HG03060 (cell line): ENCODE results near the gene EYS.

Source experiments
- ATAC-seq: cut with Tn5 transposase; IDR thresholded peaks from one replicate; pipeline ENCODE4 v1.9.1; 2021; ENCODE audit warnings: low read depth, moderate number of reproducible peaks; ENCODE audit not compliant: unreplicated experiment

The EYS gene

DNA sequence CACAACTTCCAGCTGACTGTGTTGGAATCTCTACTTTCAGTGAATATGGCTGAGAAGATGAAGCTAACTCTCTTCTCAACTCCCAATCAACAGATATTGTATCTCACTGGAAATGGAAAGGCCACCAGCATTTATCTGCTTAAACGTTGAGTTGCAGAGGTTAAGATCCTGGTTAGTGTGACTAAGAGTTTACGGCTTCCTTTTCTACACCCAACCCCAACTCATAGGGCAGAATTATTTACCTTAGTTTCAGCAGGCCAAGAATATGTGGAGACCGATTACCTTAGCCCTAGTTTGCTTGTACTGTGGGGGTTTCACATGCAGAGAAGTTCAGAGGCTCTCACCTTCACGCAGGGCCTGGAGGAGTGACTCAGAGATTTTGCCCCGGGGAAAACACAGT lies 1026.6 kb downstream of the EYS start:
- no peak for ATAC-seq

DNA sequence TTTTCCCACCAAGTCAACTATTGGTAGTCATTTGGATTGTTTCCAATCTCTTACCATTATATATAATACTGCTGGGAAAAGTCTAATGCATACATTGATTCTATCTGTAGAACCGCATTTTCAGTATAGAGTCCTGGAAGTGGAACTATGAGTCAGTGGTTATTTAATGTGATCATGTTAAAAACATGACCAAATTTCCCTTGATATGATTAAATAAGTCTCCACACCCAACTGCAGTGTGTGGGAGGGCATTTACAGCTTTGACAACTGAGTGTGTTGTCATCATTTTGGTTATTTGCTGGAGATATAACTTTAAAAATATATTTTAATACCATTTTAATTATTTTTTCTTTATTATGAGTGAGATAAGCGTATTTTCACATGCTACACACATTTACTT lies 1027.6 kb downstream of the EYS start:
- ATAC-seq = no peak

DNA sequence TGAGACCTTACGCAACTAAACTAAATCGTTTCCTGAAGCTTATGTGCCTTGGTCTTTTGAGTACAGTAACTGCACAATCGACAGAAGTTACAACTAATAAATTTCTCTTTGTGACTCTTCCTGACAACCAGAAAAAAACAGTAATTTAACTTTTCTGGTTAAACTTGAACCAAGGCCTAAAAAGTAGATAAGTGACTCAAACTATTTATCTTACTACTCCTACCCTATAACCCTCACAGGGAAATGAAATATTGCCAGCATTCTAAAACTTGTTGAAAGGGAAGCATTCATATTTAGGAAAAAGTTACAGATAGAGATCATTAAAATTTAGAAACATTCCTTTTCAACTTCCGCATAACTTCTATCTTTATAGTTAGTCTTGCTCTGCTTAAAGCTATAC lies 1034.4 kb downstream of the EYS start:
- ATAC-seq = no peak

DNA sequence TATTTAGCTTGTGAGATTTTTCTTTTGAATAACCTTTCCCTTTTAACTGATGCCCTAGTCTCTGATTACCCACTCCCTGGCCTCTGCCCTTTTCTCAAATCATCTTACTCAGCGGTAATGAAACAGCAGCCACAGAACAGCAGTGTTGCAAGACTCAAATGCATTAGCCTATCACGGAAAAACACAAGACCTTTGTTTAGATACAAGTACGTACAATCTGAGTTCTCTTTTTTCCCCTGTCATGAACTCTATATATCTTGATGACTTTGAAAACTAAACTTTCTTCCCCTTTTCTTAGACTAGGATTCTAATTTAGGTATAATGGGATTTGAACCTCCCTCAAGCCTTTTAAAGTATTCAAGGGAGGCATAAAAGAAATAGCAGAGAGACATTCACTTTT lies 1034.9 kb downstream of the EYS start:
- ATAC-seq = no peak

DNA sequence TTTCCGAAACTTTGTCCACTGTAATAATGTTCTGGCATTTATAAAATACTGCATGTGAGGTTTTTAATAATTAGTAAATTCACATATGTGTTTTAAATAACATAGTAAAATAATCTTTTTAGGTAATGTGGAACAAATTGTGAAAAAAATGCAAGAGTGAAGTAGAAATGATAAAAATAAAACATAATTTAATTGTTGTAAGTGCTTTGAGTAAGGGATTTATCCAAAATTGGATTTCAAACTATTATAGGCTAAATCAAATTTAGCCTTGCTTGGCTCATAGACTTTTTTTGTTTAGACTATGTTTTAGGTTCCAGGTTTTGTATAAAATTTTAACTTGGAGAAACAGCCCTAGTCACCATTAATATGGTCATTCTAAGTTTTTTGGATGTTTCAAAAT lies 1041.9 kb downstream of the EYS start:
- no peak for ATAC-seq

DNA sequence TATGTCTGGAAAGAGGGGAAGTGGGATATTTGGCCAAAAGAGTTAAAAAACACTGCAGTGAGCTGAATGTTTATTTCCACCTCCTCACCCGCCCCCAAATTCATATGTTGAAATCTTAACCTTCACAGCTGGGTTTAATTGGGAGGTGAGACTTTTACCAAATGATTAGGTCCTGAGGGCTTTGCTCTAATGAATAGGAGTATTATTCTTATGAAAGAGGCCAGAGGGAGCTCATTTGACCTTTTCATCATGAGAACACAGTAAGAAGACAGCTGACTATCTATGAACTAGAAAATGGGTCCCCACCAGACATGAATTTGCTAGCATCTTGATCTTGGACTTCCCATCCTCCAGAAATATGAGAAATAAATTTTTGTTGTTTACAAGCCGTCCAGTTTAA lies 1042.5 kb downstream of the EYS start:
- no peak for ATAC-seq

DNA sequence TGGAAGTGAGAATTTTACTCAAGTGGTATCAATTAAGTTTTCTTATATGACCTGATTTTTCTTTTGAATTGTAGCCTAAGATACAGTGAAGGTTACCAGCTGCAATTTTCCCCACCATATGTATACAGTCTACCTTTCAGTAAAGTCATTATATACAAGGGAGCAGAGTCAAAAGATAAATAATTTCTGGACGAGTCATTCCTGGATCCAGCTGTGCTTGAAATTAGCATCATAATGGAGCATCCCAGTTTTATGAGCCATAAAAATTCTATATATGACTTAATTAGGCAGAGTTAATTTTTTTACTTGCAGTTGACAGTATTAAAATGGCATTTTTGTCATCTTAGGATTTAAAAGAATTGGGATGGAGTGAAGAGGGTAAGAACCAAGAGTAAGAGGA lies 1063.0 kb downstream of the EYS start:
- ATAC-seq = no peak

DNA sequence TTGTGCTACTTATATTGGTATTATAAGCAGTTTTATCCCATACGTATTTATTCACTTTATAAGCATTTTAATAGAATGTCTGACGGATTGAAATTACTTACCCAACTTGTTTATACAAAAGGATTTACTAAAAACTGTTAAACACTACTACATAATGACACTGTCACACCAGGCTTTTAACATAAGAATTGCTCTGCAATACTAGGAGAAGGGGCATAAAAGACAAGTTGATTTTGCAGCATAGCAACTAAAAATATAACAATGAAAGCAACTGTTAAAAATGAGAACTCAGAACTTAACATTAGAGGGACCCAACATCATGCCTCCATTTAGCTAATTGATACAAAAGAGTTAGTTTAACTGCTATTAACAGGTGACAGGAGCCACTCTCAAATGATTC lies 1076.1 kb downstream of the EYS start:
- no peak for ATAC-seq

DNA sequence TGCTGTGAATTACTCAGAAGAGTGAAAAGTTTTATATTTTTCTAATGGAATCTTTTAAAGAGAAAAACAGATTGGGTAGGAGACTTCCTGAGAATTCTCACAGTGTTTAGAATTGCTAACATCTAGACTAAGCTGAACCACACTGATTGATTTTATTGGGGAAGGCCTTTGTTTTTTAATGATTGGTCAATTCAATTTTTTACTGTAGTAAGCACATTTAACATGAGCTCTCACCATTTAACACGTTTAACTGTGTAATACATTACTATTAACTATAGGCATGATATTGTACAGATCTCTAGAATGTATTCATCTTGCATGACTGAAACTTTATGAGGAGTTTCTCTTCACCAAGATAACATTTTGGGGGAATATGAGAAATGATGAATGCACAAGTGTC lies 1084.1 kb downstream of the EYS start:
- ATAC-seq = no peak

DNA sequence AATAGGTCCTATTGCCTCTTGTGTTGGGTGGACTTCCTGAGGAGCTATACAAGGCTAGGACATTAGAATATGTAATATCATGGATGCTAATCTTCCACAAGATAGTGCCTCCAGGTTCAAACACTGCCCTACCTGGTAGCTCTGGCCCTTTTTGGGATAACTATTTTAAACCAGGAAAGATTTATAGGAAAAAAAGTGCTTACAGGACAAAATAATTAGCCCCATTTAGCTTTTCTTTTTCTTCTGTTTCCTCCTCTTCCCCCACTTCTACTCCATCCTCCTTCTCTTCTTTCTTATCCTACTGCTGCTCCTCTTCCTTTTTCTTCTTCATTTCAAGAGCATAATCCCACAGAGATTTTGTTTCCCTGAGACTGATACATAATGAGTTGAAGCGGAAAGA lies 1104.0 kb downstream of the EYS start:
- no peak for ATAC-seq

DNA sequence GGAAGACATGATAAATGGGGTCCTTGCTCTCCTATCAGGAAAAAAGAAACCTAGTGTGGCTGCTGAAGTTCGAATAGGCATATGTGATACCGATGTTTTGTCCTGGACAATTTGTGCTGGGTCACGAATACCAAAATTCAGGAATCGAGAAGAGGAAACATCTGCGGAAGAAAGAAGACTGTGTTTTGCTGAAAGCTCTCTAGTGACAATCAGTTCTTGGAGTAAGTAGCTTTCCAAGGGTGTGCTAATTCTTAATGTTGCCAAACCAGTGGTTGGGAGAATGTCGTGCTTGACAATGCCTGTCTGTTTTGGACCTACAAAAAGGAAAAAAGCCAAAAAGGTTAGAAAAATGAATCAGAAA lies 1115.4 kb downstream of the EYS start:
- no peak for ATAC-seq

DNA sequence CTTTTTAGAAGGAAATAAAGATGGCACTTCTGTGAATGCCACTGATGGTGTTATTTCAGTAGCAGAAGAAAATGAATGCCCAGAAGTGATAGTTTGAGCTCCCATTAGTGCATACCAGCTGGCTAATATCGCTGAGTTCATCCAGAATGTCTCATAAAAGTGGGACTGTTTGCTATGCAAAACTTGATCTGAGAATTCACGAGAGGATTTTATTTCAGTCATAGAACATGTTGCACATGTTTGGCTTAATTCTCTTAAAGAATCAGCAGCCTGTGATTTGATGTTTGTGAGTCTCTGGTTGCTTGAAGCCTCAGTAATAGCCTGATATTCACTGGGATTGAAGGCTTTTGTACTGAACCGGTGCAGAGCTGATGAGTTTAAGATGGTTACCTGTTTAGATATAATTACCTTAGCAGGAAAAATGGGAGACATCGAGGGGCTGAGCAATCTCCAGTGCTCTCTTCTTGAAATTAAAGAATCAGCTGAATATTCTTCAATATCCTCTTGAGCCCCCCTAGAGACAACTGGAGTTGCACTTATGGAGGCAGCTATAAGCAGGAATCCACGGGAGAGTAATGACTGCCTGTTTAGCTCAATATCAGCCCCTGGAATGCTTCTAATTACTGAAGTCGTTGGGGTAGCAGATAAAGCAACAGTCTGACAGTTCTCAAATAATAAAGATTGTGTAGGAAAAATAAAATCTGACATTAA lies 1115.9 kb downstream of the EYS start:
- ATAC-seq = no peak

DNA sequence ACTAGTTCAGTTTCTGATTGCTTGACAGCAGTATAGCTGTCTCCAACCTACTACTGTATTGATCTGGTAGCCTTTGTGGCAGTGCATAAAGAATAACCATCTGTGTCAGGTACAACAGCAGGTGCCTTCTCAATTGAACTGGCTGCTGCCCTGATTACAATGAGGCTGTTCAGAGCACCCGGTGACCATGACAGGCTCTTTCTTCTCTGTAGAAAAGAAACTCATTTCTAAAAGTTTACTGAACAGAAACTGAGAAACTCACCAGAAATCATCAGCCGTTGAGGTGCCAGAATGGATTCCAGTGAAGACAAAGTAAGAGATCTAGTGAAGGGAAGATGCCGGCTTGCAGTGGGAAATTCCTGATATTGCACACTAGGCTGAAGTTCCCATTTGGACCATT lies 1117.1 kb downstream of the EYS start:
- ATAC-seq = no peak

DNA sequence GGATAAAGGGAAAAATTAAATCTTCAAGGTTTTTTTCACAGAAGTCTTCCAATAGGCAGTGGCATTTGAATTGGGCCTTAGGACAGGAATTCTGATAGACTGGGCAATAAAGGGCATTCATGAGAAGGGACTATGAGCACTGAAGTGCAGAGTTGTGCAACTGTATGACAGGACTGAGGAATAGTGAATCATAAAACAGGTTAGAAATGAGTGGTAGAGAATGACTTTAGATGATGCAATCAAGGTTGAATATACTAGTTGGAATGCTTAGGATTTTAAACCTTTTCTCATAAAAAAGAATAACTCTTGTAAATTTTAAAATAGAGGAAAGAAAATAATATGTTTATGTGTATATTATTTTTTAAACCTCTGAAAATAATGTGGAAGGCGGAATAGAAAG lies 1126.7 kb downstream of the EYS start:
- no peak for ATAC-seq

DNA sequence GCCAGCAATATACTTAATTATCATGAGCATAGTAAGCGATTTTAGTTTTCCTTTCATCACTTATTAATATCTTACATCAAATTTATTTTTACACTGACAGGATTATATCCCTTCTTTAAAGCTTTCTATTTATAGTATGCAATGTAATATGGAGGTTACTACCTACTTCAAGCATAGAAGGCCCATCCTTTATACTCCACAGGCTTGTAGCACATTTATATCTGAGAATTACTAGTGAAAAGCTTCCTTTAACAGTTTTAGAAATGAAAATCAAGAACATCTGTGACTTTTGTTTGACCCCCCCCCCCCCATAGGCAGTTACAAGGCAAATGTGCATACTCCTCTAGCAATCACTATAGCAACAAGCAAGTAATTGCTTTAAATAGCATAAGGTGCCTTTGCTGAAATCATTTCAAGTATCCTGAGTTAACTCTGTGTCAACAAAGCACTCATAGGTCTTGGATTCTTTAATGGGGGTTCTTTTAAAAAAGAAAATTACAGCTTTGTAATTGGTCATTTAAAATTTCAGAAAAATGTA lies 1153.7 kb downstream of the EYS start:
- ATAC-seq = no peak

DNA sequence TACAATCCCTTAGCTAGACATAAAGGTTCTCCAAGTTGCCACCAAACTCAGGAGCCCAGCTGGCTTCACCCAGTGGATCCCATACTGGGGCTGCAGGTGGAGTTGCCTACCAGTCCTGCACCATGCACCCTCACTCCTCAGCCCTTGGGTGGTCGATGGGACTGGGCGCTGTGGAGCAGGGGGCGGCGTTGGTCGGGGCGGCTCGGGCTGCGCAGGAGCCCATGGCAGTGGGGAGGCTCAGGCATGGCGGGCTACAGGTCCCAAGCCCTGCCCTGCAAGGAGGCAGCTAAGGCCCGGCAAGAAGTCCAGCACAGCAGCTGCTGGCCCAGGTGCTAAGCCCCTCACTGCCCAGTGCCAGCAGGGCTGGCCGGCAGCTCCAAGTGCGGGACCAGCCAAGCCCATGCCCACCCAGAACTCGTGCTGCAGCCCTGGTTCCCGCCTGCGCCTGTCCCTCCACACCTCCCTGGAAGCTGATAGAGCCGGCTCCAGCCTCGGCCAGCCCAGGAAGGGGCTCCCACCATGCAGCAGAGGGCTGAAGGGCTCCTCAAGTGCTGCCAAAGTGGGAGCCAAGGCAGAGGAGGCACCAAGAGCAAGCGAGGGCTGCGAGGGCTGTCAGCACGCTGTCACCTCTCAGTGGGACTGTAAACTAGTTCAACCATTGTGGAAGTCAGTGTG lies 1159.3 kb downstream of the EYS start:
- ATAC-seq = no peak

DNA sequence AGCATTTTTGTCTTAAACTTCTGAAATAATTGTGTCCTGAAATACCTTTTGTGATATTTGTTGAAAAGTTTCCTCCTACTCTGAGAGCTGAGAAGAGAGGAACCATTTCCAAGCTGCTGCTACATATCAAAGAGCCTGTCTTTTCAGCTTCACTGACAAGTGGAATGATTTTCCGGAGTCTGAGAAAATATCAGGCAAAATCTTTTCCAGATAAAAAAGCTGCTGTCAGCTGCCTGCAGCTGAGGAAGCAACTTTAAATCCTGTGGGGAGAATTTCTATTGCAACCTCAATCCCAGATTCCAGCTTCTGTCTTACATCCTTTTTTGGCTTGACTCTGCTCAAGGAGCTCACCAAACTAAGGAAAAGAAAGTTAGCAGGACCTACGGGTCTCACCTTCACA lies 1167.1 kb downstream of the EYS start:
- ATAC-seq = no peak

DNA sequence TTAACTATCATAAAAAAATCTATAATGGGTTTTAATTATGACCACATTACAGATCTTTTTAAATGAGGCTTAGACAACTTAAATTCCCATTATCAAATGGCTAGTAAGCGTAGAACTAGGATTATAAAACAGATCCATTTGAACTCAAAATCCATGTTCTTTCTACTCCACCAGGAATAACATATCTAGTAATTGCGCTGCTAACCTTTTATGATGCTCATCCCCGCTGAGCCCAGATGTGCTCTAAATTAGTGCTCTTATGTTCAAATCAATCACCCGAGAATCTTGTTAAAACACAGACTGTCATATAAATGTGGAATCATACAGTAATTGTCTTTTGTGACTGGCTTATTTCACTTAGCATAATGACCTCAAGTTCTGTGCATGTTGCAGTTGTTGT lies 1168.3 kb downstream of the EYS start:
- no peak for ATAC-seq

DNA sequence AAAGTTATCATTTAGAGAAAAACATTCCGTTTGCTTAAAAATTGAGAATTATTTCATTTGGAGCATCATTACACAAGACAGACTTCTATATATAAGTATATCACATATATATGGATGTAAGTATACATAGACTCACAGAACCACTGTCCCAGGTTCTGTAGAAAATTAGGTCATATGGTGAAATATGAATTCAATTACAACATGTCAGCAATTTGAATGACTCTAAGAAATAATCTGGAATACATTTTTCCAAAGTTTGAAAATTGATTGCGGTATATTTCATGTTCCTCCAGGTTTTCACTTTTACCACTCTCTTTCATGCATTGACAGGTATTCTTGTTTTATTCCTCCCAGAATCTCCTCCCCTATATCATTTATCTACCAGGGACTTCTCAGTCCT lies 1179.1 kb downstream of the EYS start:
- ATAC-seq = no peak

DNA sequence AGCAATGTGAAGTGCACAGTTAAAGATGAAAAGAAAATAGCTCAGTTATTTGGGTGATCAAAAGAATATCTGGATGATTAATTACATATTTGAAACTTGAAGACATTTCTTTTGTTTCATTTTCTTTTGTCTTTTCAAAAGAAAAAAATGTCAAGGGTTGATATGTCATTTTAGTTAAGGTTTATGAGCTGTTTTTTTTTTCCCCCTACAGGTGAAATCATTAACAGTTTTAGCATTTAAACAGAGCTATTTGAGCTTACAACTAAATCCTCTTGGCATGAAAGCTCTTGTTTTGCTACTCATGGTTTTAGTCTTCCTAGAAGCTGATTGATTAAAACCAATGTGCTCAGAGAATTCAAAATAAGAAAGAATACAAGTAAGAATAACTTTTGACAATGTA lies 1184.2 kb downstream of the EYS start:
- ATAC-seq = no peak

DNA sequence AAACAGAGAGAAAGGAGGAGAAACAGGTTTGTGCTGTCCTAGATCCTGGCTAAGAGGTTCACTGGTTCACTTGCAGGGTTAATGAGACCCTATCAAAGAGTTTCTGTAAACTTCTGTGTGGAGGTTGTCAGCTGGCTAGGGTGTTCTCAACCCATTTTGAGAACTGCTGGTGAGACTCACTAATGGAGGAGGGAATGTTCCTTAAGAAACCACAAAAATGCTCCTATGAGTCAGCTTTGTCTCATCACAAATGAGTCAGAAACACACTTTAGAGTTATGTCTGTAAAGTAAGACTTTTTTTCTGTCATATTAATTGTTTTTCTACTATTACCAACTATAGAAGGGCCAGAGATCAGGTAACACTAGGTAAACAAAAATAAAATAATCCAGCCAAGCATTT lies 1187.0 kb downstream of the EYS start:
- ATAC-seq = peak; percentile 64

DNA sequence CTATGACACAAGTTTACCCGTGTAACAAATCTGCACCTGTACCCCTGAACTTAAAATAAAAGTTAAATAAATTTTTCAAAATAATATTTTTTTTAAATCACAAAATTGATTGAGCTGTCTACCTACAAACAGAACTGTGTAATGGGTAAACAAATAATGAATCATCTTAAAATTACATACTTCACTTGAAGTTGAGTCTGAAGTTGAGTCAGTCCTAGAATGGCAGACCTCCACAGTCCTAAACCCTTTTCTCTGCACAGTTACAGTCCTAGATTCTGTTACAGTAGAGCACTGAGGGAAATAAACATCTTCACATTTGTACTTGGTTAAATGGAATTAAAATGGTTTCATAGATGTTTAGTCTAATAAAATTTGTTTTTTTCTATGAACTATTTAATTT lies 1190.6 kb downstream of the EYS start:
- ATAC-seq = no peak
